HG03558 (cell line): ENCODE measurements around the gene CHTOP.
"Not testable (repeated sequence)": the region's sequence is repeated elsewhere in the genome, so short reads cannot be mapped to it uniquely, and the experiment has no call there.

Experiments
- ATAC-seq: cut with Tn5 transposase; IDR thresholded peaks from one replicate; pipeline ENCODE4 v1.9.1; 2021; ENCODE audit warnings: moderate number of reproducible peaks; ENCODE audit not compliant: unreplicated experiment; ENCODE audit errors: extremely low read depth

The CHTOP gene, protein sequence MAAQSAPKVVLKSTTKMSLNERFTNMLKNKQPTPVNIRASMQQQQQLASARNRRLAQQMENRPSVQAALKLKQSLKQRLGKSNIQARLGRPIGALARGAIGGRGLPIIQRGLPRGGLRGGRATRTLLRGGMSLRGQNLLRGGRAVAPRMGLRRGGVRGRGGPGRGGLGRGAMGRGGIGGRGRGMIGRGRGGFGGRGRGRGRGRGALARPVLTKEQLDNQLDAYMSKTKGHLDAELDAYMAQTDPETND

DNA sequence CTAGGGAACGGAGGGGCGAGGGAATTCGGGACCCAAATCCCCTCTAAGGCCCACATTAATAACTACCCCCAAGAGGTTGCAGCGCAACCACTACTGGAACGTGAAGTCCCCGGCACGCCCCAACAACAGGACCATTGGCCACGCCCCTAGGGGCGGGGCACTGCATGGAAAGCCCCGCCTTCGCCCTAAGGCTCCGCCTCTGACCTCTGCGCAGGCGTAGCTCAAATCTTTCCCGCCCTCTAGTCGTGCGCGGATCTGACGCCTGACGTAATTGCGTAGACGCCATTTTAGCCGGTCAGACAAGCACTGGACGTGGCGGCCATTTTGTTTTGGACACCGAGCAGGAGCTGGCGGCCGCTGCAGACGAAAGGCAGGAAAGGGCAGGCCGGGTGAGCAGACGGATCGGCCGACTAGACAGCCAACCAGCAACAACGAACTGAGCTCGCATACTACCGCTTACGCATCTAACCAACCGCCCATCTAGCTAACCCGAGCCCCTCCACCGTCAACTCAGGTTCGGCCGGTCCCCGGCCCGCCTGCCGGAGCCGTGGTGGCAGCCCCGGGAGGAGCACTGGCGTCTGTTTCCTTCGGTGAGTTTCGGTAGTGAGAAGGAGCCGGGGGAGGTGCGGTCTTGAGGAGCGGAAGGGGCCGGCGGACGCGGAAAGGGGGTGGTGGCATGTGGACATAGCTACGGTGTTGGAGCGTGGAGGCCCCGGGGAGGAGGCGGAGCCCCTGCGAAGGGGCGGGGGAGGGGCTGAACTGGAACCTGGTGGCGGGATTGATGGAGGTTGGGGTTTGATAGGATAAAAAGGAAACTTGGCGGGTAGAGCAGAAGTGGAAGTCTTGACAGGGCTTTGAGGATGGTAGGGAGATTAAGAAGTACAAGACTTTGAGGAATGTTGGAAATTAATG, at the start of gene CHTOP:
CHTOP (plus strand) TSS at position 313 of the 912 bp plus-strand sequence. CDS start 2,523 bp downstream, outside the sequence.
- peak; percentile 76 for ATAC-seq

DNA sequence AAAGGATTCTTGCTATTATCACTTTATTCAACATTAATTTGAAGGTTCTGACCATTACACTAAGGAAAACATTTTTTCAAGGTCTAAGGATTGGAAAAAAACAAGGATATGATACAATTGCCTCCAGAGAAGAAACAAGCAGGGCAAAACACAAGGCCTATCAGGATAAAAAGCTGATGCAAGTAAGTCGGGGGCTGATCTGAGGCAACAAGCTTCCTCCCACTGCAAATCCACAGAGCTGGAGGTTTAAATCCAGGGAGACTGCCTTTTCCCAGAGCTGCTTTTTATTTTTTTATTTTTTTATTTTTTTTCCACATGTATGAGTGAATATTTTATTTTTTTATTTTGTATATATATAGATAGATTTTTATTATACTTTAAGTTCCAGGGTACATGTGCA, 48.9 kb upstream of the CHTOP start:
- ATAC-seq: no peak

DNA sequence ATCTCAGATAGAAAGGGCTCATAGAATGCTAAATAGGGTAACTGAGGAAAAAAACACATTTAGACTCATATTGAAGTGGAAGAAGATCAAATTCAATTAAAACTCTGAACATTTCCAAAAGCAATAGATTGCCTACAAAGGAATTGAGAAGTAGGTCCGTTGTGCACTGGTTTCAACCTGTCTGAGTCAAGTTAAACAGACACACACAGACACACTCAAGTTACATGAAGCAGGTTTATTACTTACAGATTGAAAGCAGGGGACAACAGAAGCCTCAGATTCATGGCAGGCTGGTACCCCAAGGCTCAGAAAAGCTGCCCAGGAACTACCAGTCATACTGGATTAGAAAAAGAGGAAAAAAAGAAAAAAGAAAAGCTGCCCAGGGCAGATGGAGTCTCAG, 47.5 kb upstream of the CHTOP start:
- no peak for ATAC-seq

DNA sequence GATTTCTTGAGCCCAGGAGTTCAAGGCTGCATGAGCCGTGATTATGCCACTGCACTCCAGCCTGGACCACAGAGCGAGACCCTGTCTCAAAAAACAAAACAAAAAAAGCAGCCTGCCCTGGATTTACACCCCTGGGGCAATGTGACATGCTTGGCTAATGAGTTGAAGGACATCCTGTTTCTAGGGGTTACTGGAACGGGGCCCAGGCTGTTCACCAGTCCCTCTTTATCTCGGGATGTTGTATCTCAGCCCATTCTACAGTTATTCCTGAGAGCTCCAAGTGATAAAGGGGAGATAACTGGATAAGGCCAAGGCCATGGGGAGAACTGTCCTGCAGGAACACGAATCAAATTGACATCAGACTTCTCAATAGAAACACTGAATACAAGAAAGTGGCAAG, 46.6 kb upstream of the CHTOP start:
- ATAC-seq: no peak

DNA sequence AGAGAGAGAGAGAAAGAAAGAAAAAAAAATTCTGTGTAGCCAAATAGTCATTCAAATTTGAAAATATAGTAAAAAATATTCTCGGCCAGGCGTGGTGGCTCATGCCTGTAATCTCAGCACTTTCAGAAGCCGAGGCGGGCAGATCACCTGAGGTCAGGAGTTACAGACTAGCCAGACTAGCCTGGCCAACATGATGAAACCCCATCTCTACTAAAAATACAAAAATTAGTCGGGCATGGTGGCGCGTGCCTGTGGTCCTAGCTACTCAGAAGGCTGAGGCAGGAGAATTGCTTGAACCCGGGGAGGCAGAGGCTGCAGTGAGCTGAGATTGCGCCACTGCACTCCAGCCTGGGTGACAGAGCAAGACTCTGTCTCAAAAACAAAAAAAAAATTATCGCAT, 45.8 kb upstream of the CHTOP start:
- ATAC-seq: not testable (repeated sequence)

DNA sequence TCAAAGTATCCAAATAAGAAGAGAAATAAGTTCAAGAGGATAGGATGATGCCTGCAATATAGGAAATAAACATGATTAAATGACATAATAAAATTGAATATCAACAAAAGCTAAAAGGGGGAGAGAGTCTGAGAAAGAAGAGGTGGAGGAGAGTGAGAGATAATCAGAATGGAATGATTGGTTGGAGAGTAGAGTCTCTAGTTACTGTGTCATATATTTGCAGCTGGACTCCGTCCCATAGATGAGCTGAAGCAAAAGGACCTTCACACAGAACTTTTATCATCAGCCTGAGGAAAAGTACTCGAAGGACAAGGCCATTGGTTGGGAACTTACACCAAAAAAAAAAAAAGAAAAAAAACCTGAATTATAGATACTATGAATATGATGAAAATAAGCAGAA, 45.4 kb upstream of the CHTOP start:
- ATAC-seq: no peak

DNA sequence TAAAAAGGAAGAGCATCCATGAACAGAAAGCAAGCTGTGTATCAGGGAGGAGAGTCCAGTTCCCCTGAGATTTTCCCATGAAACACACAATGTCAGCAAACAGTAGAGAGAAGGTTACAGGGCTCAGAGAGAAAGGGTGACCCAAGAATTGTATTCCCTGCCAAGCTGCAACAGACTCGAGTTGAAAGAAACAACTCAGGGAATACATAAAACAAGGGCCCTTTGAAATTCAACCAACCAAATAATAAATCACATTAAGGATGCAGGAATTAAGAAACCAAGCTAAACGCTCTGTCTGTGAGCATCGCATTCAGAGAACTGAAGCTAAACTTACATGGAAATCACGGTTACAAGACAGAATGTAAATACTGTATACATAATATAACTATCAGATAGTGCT, 41.1 kb upstream of the CHTOP start:
- no peak for ATAC-seq

DNA sequence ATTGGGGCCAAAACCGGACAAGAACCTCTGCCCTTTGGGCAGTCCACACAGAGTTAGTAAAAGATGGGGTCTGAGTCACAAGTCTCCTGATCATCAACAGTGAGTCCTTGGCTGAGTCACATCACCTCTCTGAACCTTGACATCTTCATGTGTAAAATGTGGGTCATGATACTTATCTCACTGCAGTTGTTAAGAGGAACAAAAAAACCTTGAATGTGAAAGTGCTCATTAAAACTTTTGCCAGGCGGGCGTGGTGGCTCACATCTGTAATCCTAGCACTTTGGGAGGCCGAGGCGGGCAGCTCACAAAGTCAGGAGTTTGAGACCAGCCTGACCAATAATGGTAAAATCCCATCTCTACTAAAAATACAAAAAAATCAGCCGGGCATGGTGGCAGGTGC, 36.7 kb upstream of the CHTOP start:
- ATAC-seq: no peak

DNA sequence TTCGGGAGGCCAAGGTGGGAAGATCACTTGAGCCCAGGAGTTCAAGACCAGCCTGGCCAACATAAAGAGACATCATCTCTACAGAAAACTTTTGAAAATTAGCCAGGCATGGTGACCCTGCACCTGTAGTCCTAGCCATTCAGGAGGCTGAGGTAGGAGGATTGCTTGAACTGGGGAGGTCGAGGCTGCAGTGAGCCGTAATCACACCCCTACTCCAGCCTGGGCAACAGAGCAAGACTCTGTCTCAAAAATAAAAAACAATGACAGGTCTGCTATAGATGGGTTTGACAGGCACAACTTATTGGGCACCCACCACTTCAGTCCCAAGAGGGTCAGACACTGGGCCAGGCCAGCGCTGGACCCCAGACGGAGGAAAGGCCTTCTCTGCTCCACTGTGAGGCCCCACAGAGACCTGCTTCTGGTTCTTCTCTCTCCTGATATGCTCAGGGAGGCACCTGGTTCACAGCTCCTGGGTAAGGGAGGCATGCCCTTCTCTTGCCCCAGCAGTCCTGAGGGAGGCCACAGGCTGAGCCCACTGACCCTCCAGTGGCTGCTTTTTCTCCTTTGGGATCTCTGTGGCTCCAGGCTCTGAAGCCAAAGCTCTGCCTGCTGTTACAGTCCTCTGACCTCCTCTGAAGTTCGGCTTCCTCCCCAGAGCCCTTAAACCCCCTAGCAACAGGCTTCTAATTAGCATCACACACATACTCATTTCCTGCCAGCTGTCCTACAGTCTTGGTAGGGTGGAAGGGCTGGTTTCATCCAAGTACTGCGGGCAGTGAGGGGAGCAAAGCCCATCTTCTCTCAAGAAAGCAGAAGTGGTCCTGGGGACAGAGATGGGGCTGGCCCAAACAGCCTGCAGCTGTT, 35.3 kb upstream of the CHTOP start:
- ATAC-seq: peak; percentile 89

DNA sequence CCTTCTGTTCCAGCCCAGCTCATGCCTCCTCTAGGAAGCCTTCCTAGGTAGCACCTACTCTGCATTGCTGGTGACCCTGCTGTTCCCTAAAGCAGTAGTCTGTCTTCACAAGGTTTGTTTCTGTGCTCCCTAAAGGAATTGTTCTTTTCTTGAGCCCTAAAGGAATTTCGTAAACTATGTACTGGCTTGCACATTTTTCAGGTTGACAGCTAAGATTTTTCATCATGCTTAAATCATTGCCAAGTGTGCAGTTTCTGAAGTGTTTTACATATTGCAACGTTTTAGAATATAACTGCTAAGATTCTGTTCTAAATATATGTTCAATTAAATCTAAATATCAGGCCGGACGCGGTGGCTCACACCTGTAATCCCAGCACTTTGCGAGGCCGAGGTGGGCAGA, 34.0 kb upstream of the CHTOP start:
- no peak for ATAC-seq

DNA sequence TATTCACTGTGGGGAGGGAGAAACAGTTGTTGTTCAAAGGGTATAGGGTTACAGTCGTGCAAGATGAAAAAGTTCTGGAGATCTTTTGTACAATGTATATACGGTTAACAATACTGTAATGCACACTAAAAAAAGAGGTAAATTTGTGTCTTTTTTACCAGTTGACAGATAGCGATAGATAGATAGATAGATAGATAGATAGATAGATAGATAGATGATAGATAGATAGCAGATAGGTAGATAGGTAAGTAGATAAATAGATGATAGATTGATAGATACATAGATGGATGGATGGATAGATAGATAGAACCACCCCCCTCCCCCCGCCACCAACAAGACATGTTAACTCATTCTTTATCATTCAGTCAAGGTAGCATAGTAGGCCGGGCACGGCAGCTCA, 31.1 kb upstream of the CHTOP start:
- no peak for ATAC-seq

DNA sequence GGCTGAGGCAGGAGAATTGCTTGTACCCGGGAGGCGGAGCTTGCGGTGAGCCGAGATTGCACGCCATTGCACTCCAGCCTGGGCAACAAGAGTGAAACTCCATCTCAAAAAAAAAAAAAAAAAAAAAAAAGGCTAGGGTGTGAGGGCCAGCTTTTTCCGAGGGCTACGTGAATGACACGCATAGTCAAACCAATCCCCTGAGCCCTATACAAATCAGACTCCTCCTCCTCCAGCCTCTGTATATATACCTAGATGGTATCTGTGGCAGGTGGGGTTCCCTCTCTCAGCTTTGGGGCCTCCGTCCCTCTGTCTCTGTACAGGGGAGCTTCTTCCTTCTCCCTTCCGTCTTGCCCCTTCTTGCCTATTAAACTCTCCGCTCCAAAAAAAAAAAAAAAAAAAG, 27.7 kb upstream of the CHTOP start:
- no peak for ATAC-seq

DNA sequence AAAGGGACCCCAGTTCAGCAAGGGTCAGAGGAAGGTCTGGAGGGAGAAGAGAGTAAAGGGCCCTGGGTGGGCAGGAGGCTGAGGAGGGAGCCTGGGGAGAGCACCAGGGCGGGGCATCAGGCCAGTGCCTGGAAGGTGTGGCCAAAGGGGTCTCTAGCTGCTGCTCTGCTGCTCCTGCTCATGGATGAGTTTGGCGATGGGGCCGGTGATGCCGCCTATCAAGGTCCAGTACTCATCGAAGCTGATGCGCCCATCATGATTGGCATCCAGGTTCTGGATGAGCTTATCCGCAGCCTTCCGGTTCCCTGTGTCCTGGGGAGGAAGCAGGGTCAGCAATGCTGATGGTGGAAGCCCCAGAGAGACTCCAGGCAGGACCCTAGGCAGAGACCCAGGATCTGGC, 26.5 kb upstream of the CHTOP start:
- no peak for ATAC-seq

DNA sequence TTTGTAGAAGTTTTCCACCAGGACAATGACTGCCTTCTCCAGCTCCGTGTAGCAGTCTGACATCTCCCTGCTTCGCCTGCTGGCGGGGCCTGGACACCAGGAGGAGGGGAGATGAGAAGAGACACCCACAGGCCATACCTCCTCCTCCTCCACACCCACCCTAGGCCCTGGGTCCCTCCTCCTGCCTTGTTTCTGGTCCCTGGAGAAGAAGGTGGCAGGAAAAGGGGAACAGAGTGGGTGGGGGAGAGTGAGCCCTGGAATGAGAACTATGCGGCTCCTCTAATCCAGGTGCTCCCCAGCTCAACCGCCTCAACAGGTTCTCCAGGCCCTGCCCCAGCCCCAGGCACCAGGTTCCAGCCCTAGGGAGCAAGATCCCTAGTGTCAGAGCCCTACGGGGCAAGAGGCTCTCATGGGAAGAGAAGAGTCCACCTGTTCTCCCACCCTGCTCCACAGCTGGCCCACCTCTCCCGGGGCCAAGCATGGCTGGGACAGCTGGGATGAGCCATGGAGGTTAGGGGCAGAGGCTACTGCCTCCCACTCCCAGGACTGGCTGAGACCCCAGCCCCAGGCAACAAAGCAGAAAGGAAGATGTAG, 25.7 kb upstream of the CHTOP start:
- no peak for ATAC-seq

DNA sequence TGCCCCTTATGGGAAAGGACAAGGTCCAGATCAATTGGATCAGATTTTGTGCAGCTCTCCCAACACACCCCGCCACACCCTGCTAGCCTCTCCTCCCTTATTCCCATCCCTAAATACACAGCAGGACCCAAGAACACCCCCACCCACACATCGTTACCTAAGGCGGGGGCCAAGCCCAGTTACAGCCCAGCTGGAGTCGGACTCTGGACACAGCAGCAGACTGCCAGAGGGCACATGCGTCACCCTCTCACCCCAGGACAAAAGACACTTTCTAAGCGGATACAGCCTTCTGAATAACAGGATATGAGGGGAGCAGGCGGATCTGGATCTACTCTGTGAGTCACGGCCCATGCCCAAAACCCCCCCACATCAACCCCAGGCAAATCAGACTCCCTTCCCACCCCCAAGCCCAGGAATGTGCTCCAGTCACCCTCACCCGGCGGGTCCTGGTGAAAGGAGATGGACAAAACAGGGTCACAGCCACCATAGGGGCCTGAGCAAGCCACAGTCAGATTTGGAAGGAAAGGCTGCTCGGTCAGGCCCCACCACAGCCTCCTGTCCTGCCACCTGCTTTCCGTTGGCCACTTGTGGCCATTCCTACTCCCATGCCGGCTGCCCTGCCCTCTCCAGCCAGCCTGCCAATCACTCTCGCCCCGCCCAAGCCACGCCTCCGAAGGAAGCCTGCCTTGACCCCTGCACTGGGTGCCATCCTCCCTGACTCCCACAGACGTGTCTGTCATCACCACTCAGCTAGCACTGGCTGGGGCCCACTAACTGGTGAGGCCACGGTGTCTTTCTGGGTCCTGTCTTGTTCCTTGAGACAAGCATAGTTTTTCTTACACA, 24.9 kb upstream of the CHTOP start:
- no peak for ATAC-seq

DNA sequence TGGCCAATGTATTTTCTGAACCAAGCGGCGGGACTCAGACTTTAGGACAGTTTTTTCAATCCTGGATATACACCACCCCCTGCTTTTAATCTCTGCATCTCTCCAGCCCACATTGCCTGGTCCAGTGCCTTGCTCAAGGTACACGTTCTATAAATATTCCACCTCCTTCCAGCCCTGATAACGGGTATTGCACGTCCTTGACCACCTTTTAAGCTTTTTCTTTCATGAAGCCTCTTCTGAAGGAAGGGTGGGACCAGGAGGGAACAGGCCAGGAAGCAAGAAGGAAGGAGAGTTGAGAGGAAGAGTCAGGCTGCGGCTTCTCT, 24.3 kb upstream of the CHTOP start:
- ATAC-seq: no peak

DNA sequence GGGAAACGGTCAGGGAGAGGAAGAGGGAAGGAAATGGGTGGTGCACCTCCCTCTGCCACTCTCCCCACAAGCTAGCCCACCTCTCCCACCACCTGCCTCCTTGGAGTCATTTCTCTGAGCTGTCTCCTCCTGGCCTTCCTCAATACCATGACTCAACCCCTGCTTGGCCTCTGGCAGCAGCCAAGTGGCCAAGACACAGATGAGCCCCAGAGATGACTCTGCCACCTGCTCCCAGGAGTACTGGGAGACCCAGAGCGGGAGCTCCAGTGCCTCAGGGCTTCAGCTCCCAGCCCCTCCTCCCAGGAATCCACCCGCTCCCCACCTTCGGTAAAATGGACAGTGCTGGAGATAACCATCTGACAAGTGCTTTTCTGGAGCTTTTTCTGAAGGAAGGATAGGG, 23.5 kb upstream of the CHTOP start:
- no peak for ATAC-seq

DNA sequence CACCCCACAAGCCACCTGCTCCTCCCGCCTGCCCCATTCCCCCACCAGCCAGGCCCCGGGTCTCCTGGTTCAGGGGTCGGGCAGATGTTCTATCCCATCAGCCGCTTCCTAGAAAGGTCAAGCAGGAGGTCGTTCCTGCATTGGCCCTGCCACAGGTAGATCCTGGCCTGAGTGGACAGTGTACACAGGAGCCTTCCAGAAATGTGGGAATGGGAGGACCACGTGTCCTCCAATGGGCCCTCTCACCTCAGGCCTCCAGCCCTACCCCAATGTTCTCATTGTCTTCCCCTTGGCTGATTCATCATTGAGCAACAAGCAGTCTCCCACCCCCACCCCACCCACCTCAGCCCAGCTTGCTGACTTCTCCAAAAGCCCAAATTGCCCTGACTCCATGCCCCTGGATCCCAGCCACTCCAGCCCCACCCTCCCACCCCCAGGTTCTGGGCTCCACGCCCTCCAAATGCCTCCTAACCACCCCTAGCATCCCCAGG, 23.0 kb upstream of the CHTOP start:
- no peak for ATAC-seq

DNA sequence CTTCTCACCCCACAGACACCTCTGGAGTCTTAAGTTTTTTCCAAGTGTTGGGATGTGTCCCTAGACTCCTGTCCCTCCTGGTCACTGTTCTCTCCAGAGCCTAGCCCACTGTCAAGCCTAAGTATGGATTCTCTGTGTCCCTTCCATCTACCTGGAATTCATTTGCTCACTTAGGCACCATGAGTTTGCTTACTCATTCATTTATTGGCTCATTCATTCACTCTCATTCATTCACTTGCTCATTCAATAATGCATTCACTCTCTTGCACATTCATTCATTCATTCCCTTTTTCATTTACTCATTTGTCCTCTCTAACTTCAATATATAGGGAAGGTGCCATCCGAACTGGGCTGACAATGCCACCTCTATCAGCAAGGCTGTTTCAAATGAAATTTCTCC, 22.5 kb upstream of the CHTOP start:
- no peak for ATAC-seq
